ENCODE data around the gene CD3G.

The CD3G gene

GRCh38 chr11:118328745-118329144, 15.4 kb upstream of the CD3G start:
- no peak for TF ChIP-seq ZFX (IDR thresholded peaks at IDR 0.05)
- TF ChIP-seq, protein P1, sequence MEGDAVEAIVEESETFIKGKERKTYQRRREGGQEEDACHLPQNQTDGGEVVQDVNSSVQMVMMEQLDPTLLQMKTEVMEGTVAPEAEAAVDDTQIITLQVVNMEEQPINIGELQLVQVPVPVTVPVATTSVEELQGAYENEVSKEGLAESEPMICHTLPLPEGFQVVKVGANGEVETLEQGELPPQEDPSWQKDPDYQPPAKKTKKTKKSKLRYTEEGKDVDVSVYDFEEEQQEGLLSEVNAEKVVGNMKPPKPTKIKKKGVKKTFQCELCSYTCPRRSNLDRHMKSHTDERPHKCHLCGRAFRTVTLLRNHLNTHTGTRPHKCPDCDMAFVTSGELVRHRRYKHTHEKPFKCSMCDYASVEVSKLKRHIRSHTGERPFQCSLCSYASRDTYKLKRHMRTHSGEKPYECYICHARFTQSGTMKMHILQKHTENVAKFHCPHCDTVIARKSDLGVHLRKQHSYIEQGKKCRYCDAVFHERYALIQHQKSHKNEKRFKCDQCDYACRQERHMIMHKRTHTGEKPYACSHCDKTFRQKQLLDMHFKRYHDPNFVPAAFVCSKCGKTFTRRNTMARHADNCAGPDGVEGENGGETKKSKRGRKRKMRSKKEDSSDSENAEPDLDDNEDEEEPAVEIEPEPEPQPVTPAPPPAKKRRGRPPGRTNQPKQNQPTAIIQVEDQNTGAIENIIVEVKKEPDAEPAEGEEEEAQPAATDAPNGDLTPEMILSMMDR (conservative IDR thresholded peaks at IDR 0.05) = no peak
- H3K27ac ChIP-seq = no peak overlapping the region

- no peak for TF ChIP-seq ZFX (IDR thresholded peaks at IDR 0.05)
- TF ChIP-seq, protein P1 (conservative IDR thresholded peaks at IDR 0.05) = no peak
These were observed 9.4 kb upstream of the CD3G start for GRCh38 chr11:118334745-118335144.

GRCh38 chr11:118338637-118339061, 5.5 kb upstream of the CD3G start:
- no peak overlapping the region for H3K27ac ChIP-seq
- TF ChIP-seq ZFX (IDR thresholded peaks at IDR 0.05) = no peak
- TF ChIP-seq, protein P1 (conservative IDR thresholded peaks at IDR 0.05) = no peak

More at GRCh38 chr11:118334745-118335144, 9.4 kb upstream of the CD3G start:
- no peak overlapping the region for H3K27ac ChIP-seq

DNA sequence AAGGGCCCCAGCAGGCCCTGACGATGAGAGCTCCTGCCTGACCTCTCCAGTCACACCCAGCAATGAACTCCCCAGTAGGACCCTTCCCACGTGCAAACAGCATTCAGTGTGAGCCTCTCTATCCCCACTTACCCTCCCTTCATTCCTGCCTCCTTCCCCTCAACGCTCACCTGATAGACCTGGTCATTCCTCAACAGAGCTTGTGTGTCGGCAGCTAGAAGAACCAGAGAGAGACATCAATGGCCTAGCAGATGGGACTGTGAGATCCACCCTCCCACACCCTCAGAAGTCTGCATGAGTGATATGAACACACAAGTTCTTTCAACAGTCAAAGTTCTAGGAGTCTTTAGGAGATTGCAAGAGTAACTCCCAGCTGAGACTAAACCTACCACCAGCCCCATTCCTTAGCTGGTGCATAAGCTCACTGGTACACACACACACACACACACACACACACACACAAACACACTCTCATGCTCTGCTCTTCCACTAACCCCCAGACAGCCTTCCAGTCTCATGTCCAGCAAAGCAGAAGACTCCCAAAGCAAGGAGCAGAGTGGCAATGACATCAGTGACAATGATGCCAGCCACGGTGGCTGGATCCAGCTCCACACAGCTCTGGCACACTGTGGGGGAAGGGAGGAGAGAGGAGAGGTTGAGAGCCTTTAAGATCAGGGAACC, 4.7 kb upstream of the CD3G start:
- H3K27ac ChIP-seq = no peak overlapping the region
- TF ChIP-seq ZFX (IDR thresholded peaks at IDR 0.05) = no peak
- TF ChIP-seq, protein P1 (conservative IDR thresholded peaks at IDR 0.05) = no peak

GRCh38 chr11:118340449-118340848, 3.7 kb upstream of the CD3G start:
- no peak overlapping the region for H3K27ac ChIP-seq
- TF ChIP-seq, protein P1 (conservative IDR thresholded peaks at IDR 0.05) = no peak
- no peak for TF ChIP-seq ZFX (IDR thresholded peaks at IDR 0.05)

- TF ChIP-seq, protein P1 (conservative IDR thresholded peaks at IDR 0.05) = no peak
- no peak for TF ChIP-seq ZFX (IDR thresholded peaks at IDR 0.05)
- no peak overlapping the region for H3K27ac ChIP-seq
These were observed 2.9 kb upstream of the CD3G start for GRCh38 chr11:118341261-118341660.

- TF ChIP-seq, protein P1 (conservative IDR thresholded peaks at IDR 0.05) = no peak
- TF ChIP-seq ZFX (IDR thresholded peaks at IDR 0.05) = no peak
- no peak overlapping the region for H3K27ac ChIP-seq
These were observed 2.2 kb upstream of the CD3G start for GRCh38 chr11:118341815-118342489.
